Parathyroid adenoma (tissue), 2 donors: ENCODE results near the gene AVPR2.

Experiments
- H2AFZ ChIP-seq: fragments of 300-600 bp; sonication (generic); one replicate; pipeline ENCODE4 v1.7.0; 2017; ENCODE audit warnings: antibody characterized with exemption, mild to moderate bottlenecking
- H3K27ac ChIP-seq: fragments of 300-600 bp; sonication (generic); one replicate; pipeline ENCODE4 v1.7.0; 2017
- H3K27me3 ChIP-seq: fragments of 300-600 bp; sonication (generic); one replicate; pipeline ENCODE4 v1.7.0; 2017; ENCODE audit warnings: low read length; ENCODE audit not compliant: control insufficient read depth, insufficient read depth
- H3K36me3 ChIP-seq: fragments of 300-600 bp; sonication (generic); one replicate; pipeline ENCODE4 v1.7.0; 2017; ENCODE audit warnings: low read length; ENCODE audit not compliant: control insufficient read depth, insufficient read depth
- H3K4me1 ChIP-seq: fragments of 300-600 bp; sonication (generic); one replicate; pipeline ENCODE4 v1.7.0; 2017; ENCODE audit warnings: control low read depth
- H3K4me2 ChIP-seq: fragments of 300-600 bp; sonication (generic); one replicate; pipeline ENCODE4 v1.7.0; 2017; ENCODE audit warnings: low read length
- H3K4me3 ChIP-seq: fragments of 300-600 bp; sonication (generic); one replicate; pipeline ENCODE4 v1.7.0; 2017; ENCODE audit warnings: low read depth, low read length
- H3K79me2 ChIP-seq: fragments of 300-600 bp; sonication (generic); one replicate; pipeline ENCODE4 v1.7.0; 2017; ENCODE audit warnings: control low read depth
- H3K9ac ChIP-seq: fragments of 300-600 bp; sonication (generic); one replicate; pipeline ENCODE4 v1.7.0; 2017; ENCODE audit warnings: mild to moderate bottlenecking
- H3K9me3 ChIP-seq: fragments of 300-600 bp; sonication (generic); one replicate; pipeline ENCODE4 v1.7.0; 2017; ENCODE audit warnings: low read length; ENCODE audit not compliant: control insufficient read depth
- TF ChIP-seq, protein P1 (sequence below): fragments of 300-600 bp; sonication (generic); IDR thresholded peaks from one replicate; pipeline ENCODE4 v1.7.0; 2017; ENCODE audit warnings: antibody characterized with exemption, mild to moderate bottlenecking
- donor health status: primary hyperparathyroidism.

AVPR2 gene

DNA sequence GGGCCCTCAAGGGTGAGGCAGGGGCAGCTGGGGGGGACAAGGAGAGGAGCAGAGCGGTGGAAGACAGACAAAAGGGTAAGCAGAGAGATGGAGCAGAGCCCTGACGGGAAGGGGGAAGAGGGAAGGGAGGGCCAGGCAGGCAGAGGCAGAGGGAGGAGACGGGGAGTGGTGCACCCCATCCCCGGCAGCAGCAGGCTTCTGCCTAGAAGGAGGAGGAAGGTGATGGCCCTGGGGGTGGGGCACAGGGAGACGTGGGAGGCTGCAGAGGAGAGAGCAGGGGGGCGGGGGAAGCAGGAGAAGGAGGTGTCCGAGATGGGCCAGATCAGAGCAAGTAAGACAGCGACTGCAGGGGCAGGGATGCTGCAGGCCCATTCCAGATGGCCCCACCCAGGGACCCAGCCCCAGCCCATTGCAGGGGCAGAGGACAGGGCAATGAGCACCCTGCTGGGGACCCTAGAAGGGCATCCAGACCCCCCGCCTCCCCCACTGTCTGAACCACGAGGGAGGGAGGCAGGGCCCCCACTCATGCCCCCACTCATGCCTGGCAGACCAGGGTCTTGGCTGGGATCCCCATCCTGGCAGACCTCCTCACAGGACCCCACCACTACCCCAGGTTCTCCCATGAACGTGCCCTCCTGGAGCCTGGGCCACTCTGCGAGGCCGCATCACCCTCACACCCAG, 21.2 kb upstream of the AVPR2 start:
- no peaks in the 10 kb centered on the region for H3K79me2 ChIP-seq
- no peak overlapping the region for H3K27ac ChIP-seq
- H3K4me3 ChIP-seq, result no peak overlapping the region
- H3K9ac ChIP-seq, result no peak overlapping the region
- no peak overlapping the region for H3K4me2 ChIP-seq
- H3K9me3 ChIP-seq, result no peaks in the 10 kb centered on the region
- no peaks in the 10 kb centered on the region for H3K36me3 ChIP-seq
- H3K4me1 ChIP-seq, result no peaks in the 10 kb centered on the region
- TF ChIP-seq, protein P1, sequence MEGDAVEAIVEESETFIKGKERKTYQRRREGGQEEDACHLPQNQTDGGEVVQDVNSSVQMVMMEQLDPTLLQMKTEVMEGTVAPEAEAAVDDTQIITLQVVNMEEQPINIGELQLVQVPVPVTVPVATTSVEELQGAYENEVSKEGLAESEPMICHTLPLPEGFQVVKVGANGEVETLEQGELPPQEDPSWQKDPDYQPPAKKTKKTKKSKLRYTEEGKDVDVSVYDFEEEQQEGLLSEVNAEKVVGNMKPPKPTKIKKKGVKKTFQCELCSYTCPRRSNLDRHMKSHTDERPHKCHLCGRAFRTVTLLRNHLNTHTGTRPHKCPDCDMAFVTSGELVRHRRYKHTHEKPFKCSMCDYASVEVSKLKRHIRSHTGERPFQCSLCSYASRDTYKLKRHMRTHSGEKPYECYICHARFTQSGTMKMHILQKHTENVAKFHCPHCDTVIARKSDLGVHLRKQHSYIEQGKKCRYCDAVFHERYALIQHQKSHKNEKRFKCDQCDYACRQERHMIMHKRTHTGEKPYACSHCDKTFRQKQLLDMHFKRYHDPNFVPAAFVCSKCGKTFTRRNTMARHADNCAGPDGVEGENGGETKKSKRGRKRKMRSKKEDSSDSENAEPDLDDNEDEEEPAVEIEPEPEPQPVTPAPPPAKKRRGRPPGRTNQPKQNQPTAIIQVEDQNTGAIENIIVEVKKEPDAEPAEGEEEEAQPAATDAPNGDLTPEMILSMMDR, result no peak
- peaks cover 3% of the 10 kb centered on the region for H3K27me3 ChIP-seq
- no peak overlapping the region for H2AFZ ChIP-seq

DNA sequence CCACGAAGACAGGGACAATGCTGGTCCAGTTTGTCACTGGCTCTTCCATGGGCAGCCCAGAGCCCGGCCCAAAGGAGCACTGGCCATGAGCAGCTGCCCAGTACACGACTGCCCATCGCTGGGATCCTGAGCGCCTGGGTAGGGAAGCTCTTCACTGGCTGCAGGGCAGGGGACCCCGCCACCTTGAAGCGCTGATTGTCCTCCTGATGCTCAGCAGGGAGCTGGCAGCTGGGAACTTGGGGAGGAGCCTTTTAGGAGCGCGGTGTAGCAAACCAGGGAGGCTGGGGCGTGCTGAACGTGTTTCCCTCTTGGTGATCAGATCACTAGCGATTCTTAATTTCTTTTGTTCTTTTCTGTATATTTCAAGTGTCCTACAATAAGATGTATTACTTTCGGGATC, 20.3 kb upstream of the AVPR2 start:
- no peak overlapping the region for H3K4me3 ChIP-seq
- H3K4me1 ChIP-seq, result no peaks in the 10 kb centered on the region
- H3K36me3 ChIP-seq, result no peaks in the 10 kb centered on the region
- no peak overlapping the region for H2AFZ ChIP-seq
- H3K79me2 ChIP-seq, result no peaks in the 10 kb centered on the region
- TF ChIP-seq, protein P1, result no peak
- H3K9ac ChIP-seq, result no peak overlapping the region
- H3K27me3 ChIP-seq, result peaks cover 3% of the 10 kb centered on the region
- no peak overlapping the region for H3K4me2 ChIP-seq
- H3K9me3 ChIP-seq, result no peaks in the 10 kb centered on the region
- no peak overlapping the region for H3K27ac ChIP-seq

DNA sequence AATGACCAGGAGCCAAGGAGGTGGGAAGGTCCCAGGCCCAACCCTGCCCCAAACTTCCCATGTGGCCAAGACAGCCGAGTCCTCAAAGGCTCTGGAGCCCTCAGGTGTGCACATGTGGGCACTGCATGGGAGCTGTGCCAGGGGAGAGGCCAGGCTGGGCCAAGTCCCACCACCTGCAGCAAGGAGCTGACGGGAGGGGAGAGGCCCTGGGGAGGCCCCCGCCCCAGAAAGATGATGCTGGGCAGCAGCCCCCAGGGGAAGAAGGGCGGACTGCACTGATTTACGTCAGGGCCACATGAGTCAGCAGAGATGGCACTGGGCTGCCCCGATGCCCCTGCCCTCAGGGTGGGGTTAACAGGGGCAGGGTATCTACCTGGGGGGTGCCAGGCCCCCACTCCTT, 19.9 kb upstream of the AVPR2 start:
- Histone ChIP-seq H3K27ac (no peak overlapping the region), H2AFZ (no peak overlapping the region), H3K4me2 (no peak overlapping the region), H3K27me3 (peaks cover 3% of the 10 kb centered on the region), H3K9ac (no peak overlapping the region), H3K79me2 (no peaks in the 10 kb centered on the region), H3K4me1 (no peaks in the 10 kb centered on the region), H3K36me3 (no peaks in the 10 kb centered on the region), H3K4me3 (no peak overlapping the region), H3K9me3 (no peaks in the 10 kb centered on the region)
- TF ChIP-seq, protein P1, result peak; percentile 55

DNA sequence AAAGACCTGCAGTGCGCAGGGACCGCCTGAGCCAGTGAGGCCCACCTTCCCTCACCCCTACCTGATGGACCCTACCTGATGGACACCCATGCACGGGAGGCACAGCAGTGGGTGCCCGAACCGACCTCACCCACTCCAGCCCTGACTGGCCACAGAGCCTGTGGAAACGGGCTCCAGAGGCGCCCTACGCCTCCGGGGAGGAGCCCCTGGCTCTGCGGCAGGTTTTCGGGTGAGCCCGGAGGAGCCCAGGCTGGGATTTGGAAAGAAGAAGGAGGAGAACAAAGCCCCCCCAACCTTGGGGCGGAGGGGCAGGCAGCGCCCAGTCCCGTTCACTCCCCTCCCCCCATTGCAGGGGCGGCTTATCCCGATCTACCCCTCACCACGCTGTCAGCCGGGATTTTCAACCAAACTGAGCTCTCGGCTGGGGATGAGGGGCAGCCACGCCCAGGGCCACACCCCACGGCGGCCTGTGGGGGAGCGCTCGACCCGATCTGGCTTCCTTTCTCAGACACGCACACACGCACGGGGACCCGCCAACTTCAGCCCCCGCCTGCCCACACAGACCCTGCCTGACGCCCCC, 19.2 kb upstream of the AVPR2 start:
- no peaks in the 10 kb centered on the region for H3K4me1 ChIP-seq
- no peaks in the 10 kb centered on the region for H3K79me2 ChIP-seq
- no peak overlapping the region for H3K27ac ChIP-seq
- TF ChIP-seq, protein P1, result no peak
- H3K27me3 ChIP-seq, result peaks cover 3% of the 10 kb centered on the region
- H3K4me2 ChIP-seq, result no peak overlapping the region
- H2AFZ ChIP-seq, result no peak overlapping the region
- no peak overlapping the region for H3K4me3 ChIP-seq
- H3K9me3 ChIP-seq, result no peaks in the 10 kb centered on the region
- no peaks in the 10 kb centered on the region for H3K36me3 ChIP-seq
- no peak overlapping the region for H3K9ac ChIP-seq
